H1 (cell line): ENCODE results near the gene MED16.

Source experiments
- CEBPB ChIP-seq: IDR thresholded peaks from 2 replicates; pipeline ENCODE4 v1.6.1; 2012; ENCODE audit warnings: low read depth, low read length
- CREB1 ChIP-seq: IDR thresholded peaks from 2 replicates; pipeline ENCODE4 v1.6.1; 2012; ENCODE audit warnings: inconsistent platforms
- CTCF ChIP-seq, 3 experiments: IDR thresholded peaks; 1 replicate in 2 of 3; 2 replicates in 1 of 3; pipeline versions ENCODE4 v1.5.1 to v1.6.1; 2011; ENCODE audit warnings: low read length in 3 of 3, mild to moderate bottlenecking in 3 of 3, inconsistent platforms in 2 of 3, low read depth in 1 of 3, moderate library complexity in 1 of 3; ENCODE audit not compliant: insufficient read depth in 1 of 3; ENCODE audit errors: control extremely low read depth in 1 of 3
- EGR1 ChIP-seq: IDR thresholded peaks from 2 replicates; pipeline ENCODE4 v1.6.1; 2011; ENCODE audit warnings: low read depth, low read length, borderline replicate concordance
- EZH2 ChIP-seq: fragments of 200-600 bp; sonication (generic); IDR thresholded peaks from 2 replicates; pipeline ENCODE4 v1.7.1; 2012; ENCODE audit warnings: low read depth, mild to moderate bottlenecking, moderate library complexity, low read length, inconsistent platforms; ENCODE audit not compliant: severe bottlenecking
- MAFK ChIP-seq: IDR thresholded peaks from 2 replicates; pipeline ENCODE4 v1.6.1; 2012; ENCODE audit warnings: low read depth, mild to moderate bottlenecking, improper control_type of control experiment, low read length
- PHF8 ChIP-seq: fragments of 200-600 bp; sonication (generic); conservative IDR thresholded peaks from 2 replicates; pipeline ENCODE4 v1.7.1; 2012; ENCODE audit warnings: low read depth, mild to moderate bottlenecking, inconsistent platforms, low read length, moderate library complexity
- SIN3A ChIP-seq, 2 experiments: IDR thresholded peaks in 1 of 2; conservative IDR thresholded peaks in 1 of 2; 2 replicates each; pipeline ENCODE4 v1.6.1; 2011 to 2012; ENCODE audit warnings: low read length in 2 of 2, improper control_type of control experiment in 1 of 2, low read depth in 1 of 2, mild to moderate bottlenecking in 1 of 2
- SP1 ChIP-seq: IDR thresholded peaks from 2 replicates; pipeline ENCODE4 v1.6.1; 2011; ENCODE audit warnings: low read depth, low read length
- TCF12 ChIP-seq: IDR thresholded peaks from 2 replicates; pipeline ENCODE4 v1.6.1; 2011; ENCODE audit warnings: low read depth, mild to moderate bottlenecking, low read length
- USF2 ChIP-seq: IDR thresholded peaks from 2 replicates; pipeline ENCODE4 v1.6.1; 2011; ENCODE audit warnings: low read length, improper control_type of control experiment

DNA sequence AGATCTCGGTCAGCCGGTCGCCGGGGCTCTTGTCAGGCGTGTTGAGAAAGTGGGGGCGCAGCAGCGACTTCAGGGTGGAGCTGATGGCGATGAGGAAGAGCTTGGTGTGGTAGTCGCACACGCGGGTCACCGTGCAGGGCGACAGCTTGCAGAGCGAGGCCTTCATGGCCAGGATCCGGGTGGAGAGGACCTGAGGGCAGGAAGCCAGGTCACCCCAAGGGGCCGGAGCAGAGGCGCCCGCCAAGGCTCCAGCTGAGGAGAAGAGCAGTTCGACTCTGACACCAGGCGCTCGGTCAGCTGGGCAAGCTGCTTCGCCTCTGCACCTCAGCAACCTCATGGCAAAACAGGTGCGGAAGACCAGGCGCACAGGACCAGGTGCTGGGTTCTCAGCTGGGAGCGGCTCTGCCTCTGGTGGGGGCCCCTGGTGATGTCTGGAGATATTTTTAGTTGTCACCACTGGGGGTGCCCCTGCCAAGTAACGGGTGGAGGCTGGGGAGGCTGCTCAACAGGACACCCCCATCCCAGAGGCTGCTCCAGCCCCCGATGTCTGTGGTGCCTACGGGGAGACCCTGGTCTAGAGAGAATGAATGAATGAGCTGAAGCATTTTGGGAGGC, 17.6 kb downstream of the MED16 start:
- TF ChIP-seq TCF12 = no peak
- TF ChIP-seq SIN3A (conservative IDR thresholded peaks at IDR 0.05 in 1 of 2, IDR thresholded peaks at IDR 0.05 in 1 of 2; ENCODE audit: low read depth in 1 of 2, low read length in 2 of 2) = no peak
- no peak for TF ChIP-seq MAFK
- TF ChIP-seq CTCF (IDR thresholded peaks at IDR 0.05; ENCODE audit: control extremely low read depth in 1 of 3, insufficient read depth in 1 of 3, low read depth in 1 of 3, low read length in 3 of 3) = peak; percentile 27 to 51 (median 29)
- no peak for TF ChIP-seq EGR1
- TF ChIP-seq SP1 = no peak
- no peak for TF ChIP-seq PHF8
- no peak for TF ChIP-seq CEBPB
- TF ChIP-seq CREB1 = no peak
- TF ChIP-seq USF2 = no peak
- TF ChIP-seq EZH2 = no peak
